WTC11 (cell line): ENCODE results near the gene TRRAP. TPM values are rescaled to one million over a fixed set of nuclear protein-coding genes. Genes with fewer than 3 reads are reported as not detected.

Experiments used
- ATAC-seq: fragments of 200-7000 bp; cut with Tn5 transposase; 2 replicates; pipeline ENCODE4 v1.10.0; 2021; ENCODE audit warnings: mild to moderate bottlenecking, moderate library complexity
- CTCF ChIA-PET: fragments of 300-600 bp; sonication (Branson Sonifier 250); formaldehyde crosslinking; loops from one replicate; lab custom pipeline; 2021; ENCODE audit warnings: antibody characterized with exemption; lab: Charles Lee
- POLR2A ChIA-PET: fragments of 350-600 bp; sonication (Branson Sonifier 250); formaldehyde crosslinking; loops from one replicate; lab custom pipeline; 2021; ENCODE audit warnings: antibody characterized with exemption; lab: Charles Lee
- DNase-seq: peaks from one replicate; pipeline ENCODE4 v3.0.0; 2021; ENCODE audit warnings: low spot score
- H3K27ac Mint-ChIP-seq: 2 replicates; pipeline ENCODE4 v1.8.0; 2021; ENCODE audit warnings: mixed read lengths
- H3K27me3 Mint-ChIP-seq: 2 replicates; pipeline ENCODE4 v1.8.0; 2021; ENCODE audit warnings: low read depth, mild to moderate bottlenecking, moderate library complexity, mixed read lengths
- H3K36me3 Mint-ChIP-seq: 2 replicates; pipeline ENCODE4 v1.8.0; 2021; ENCODE audit warnings: mixed read lengths
- H3K4me1 Mint-ChIP-seq: 2 replicates; pipeline ENCODE4 v1.8.0; 2022; ENCODE audit warnings: mixed read lengths
- H3K4me3 Mint-ChIP-seq: 2 replicates; pipeline ENCODE4 v1.8.0; 2021; ENCODE audit warnings: mild to moderate bottlenecking, moderate library complexity, mixed read lengths
- H3K9me3 Mint-ChIP-seq: 2 replicates; pipeline ENCODE4 v1.8.0; 2021; ENCODE audit warnings: mixed read lengths
- AR ChIP-seq: fragments of 250-450 bp; sonication (Bioruptor Pico); IDR thresholded peaks from 2 replicates; pipeline ENCODE4 v1.9.0; 2021; ENCODE audit warnings: mild to moderate bottlenecking
- ATF2 ChIP-seq: sonication (generic); formaldehyde crosslinking; IDR thresholded peaks from 2 replicates; pipeline ENCODE4 v1.8.1; 2022; ENCODE audit warnings: low read depth, missing genetic modification reagents, borderline replicate concordance
- EMX1 ChIP-seq: fragments of 250-450 bp; sonication (Bioruptor Pico); IDR thresholded peaks from 2 replicates; pipeline ENCODE4 v1.8.0; 2021; ENCODE audit warnings: mild to moderate bottlenecking
- MAX ChIP-seq: sonication (generic); formaldehyde crosslinking; IDR thresholded peaks from 2 replicates; pipeline ENCODE4 v1.8.0; 2022; ENCODE audit warnings: mild to moderate bottlenecking, missing genetic modification reagents
- NR3C1 ChIP-seq: sonication (generic); formaldehyde crosslinking; conservative IDR thresholded peaks from 2 replicates; pipeline ENCODE4 v1.8.1; 2023; ENCODE audit warnings: low read depth, mild to moderate bottlenecking, missing genetic modification reagents
- PREB ChIP-seq: sonication (generic); formaldehyde crosslinking; IDR thresholded peaks from 2 replicates; pipeline ENCODE4 v1.8.1; 2022; ENCODE audit warnings: mild to moderate bottlenecking, missing genetic modification reagents, moderate library complexity, borderline replicate concordance
- SMAD3 ChIP-seq: sonication (generic); formaldehyde crosslinking; IDR thresholded peaks from 2 replicates; pipeline ENCODE4 v1.8.0; 2022; ENCODE audit warnings: missing genetic modification reagents, mild to moderate bottlenecking, borderline replicate concordance
- SOX15 ChIP-seq: fragments of 250-450 bp; sonication (Bioruptor Pico); IDR thresholded peaks from 2 replicates; pipeline ENCODE4 v1.9.0; 2021; ENCODE audit warnings: mild to moderate bottlenecking
- SP1 ChIP-seq: sonication (generic); formaldehyde crosslinking; conservative IDR thresholded peaks from 2 replicates; pipeline ENCODE4 v1.8.1; 2022; ENCODE audit warnings: missing genetic modification reagents
- TEAD1 ChIP-seq: sonication (generic); formaldehyde crosslinking; IDR thresholded peaks from 2 replicates; pipeline ENCODE4 v1.8.0; 2022; ENCODE audit warnings: mild to moderate bottlenecking, missing genetic modification reagents
- ZNF121 ChIP-seq: sonication (generic); formaldehyde crosslinking; IDR thresholded peaks from 2 replicates; pipeline ENCODE4 v1.8.0; 2023; ENCODE audit warnings: missing genetic modification reagents
- ZNF423 ChIP-seq: fragments of 250-450 bp; sonication (Bioruptor Pico); IDR thresholded peaks from 2 replicates; pipeline ENCODE4 v2.1.2; 2022; ENCODE audit warnings: mild to moderate bottlenecking, moderate library complexity
- total RNA-seq: library from RNA; stranded (reverse); gene quantifications from 3 replicates; pipeline ENCODE4 v1.2.3, GENCODE V29; 2021
- TF ChIP-seq, protein P1 (sequence below): fragments of 250-450 bp; sonication (Bioruptor Pico); IDR thresholded peaks from 2 replicates; pipeline ENCODE4 v1.9.0; 2021; ENCODE audit warnings: moderate library complexity, mild to moderate bottlenecking, inconsistent platforms, borderline replicate concordance
- TF ChIP-seq, protein P2 (sequence below): sonication (generic); formaldehyde crosslinking; IDR thresholded peaks from 2 replicates; pipeline ENCODE4 v1.8.1; 2022; ENCODE audit warnings: missing genetic modification reagents, borderline replicate concordance
- TF ChIP-seq, protein P3 (sequence below): sonication (generic); formaldehyde crosslinking; IDR thresholded peaks from 2 replicates; pipeline ENCODE4 v1.8.0; 2022; ENCODE audit warnings: missing genetic modification reagents
- TF ChIP-seq, protein P4 (sequence below): sonication (generic); formaldehyde crosslinking; conservative IDR thresholded peaks from 2 replicates; pipeline ENCODE4 v1.8.1; 2022; ENCODE audit warnings: mild to moderate bottlenecking, missing genetic modification reagents
- TF ChIP-seq, protein P5 (sequence below): fragments of 250-450 bp; sonication (Bioruptor Pico); IDR thresholded peaks from 2 replicates; pipeline ENCODE4 v1.9.0; 2021; ENCODE audit warnings: mild to moderate bottlenecking

Gene TRRAP
- total RNA-seq, 1 experiment from 2014 or later: 46.5 TPM

DNA sequence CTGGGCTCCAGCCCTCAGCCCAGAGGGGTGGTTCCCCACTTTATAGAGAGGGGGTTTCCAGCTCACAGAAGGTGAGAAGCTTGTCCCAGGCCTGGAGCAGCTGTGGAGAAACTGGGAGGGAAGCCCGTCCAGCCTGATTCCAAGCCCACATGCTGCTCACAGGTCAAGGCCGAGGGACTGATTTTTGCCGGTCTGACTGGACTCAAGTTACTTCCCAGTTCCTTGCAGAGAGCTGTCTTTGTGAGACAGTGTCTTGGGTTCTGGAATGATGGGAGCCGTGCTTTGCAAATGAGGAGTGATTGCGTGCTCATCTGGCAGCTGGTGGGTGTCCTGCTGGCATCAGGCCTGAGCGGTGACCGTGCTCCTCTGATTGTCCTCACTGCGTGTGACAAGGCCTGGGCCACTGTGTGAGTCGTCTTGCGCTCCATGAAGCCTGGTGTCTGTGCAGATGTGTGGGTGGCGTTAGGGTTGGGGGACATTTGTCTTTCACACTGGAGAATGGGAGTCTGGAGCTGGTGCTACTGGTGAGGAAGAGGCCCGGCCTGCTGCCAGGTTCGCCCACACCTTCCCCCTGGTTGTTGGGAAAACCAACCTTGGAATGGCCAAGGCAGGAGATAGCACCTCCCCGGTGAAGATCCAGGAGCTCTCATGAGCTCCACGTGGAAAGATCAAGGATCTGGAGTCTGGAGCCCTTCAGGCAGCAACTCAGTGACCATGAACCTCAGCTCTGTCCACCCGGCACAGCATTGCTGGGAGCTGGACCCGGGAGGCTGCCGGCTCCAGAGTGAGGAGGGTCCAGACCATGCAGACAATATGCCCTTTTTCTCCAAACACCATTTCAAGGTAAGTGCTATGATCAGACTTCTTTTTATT lies 136.0 kb downstream of the TRRAP start:
- Mint-ChIP-seq H3K36me3 (peaks cover 64% of the 10 kb centered on the region), H3K27me3 (no peaks in the 10 kb centered on the region), H3K9me3 (no peaks in the 10 kb centered on the region), H3K4me1 (no peaks in the 10 kb centered on the region), H3K4me3 (no peak overlapping the region), H3K27ac (no peak overlapping the region)
- DNase-seq: no peak
- ChIA-PET POLR2A (no interaction called here), CTCF (interaction anchor here (1.9 kb wide), 1 partner anchor 23 kb away, joined by 5 read pairs; no protein-coding TSS in a partner anchor)
- TF ChIP-seq ATF2 (CRISPR knock-in tag) (no peak), ZNF423 (CRISPR knock-in tag) (no peak), ZNF121 (no peak), SP1 (no peak), MAX (CRISPR knock-in tag) (no peak), TEAD1 (CRISPR knock-in tag) (no peak), PREB (CRISPR knock-in tag) (no peak), NR3C1 (CRISPR knock-in tag) (no peak)
- TF ChIP-seq, protein P1, sequence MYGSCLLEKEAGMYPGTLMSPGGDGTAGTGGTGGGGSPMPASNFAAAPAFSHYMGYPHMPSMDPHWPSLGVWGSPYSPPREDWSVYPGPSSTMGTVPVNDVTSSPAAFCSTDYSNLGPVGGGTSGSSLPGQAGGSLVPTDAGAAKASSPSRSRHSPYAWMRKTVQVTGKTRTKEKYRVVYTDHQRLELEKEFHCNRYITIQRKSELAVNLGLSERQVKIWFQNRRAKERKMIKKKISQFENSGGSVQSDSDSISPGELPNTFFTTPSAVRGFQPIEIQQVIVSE (CRISPR knock-in tag): no peak
- TF ChIP-seq, protein P2, sequence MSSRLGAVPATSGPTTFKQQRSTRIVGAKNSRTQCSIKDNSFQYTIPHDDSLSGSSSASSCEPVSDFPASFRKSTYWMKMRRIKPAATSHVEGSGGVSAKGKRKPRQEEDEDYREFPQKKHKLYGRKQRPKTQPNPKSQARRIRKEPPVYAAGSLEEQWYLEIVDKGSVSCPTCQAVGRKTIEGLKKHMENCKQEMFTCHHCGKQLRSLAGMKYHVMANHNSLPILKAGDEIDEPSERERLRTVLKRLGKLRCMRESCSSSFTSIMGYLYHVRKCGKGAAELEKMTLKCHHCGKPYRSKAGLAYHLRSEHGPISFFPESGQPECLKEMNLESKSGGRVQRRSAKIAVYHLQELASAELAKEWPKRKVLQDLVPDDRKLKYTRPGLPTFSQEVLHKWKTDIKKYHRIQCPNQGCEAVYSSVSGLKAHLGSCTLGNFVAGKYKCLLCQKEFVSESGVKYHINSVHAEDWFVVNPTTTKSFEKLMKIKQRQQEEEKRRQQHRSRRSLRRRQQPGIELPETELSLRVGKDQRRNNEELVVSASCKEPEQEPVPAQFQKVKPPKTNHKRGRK (CRISPR knock-in tag): no peak
- no peak for ATAC-seq

DNA sequence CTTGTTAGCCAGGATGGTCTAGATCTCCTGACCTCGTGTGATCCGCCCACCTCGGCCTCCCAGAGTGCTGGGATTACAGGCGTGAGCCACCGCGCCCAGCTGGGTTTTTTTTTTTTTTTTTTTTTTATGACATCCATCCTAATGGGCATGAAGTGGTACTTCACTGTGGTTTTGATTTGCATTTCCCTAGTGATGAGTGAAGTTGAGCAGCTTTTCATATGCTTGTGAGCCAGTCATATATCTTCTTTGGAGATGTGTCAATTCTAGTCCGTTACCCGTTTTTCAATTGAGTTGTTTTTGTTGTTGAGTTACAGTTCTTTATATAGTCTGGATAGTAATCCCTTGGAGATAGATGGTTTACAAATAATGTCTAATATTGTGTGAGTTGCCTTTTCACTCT lies 137.9 kb downstream of the TRRAP start:
- POLR2A ChIA-PET: interaction anchor here (0.6 kb wide), 1 partner anchor 358 kb away, joined by 3 read pairs; no protein-coding TSS in a partner anchor
- CTCF ChIA-PET: no interaction called here
- Mint-ChIP-seq H3K27ac (no peak overlapping the region), H3K27me3 (no peaks in the 10 kb centered on the region), H3K4me3 (no peak overlapping the region), H3K36me3 (peaks cover 64% of the 10 kb centered on the region), H3K9me3 (no peaks in the 10 kb centered on the region), H3K4me1 (peaks cover 7% of the 10 kb centered on the region)
- ATAC-seq (no peak), DNase-seq (no peak)
- TF ChIP-seq EMX1 (no peak), AR (CRISPR knock-in tag) (no peak), SOX15 (no peak), SMAD3 (CRISPR knock-in tag) (no peak)
- TF ChIP-seq, protein P3, sequence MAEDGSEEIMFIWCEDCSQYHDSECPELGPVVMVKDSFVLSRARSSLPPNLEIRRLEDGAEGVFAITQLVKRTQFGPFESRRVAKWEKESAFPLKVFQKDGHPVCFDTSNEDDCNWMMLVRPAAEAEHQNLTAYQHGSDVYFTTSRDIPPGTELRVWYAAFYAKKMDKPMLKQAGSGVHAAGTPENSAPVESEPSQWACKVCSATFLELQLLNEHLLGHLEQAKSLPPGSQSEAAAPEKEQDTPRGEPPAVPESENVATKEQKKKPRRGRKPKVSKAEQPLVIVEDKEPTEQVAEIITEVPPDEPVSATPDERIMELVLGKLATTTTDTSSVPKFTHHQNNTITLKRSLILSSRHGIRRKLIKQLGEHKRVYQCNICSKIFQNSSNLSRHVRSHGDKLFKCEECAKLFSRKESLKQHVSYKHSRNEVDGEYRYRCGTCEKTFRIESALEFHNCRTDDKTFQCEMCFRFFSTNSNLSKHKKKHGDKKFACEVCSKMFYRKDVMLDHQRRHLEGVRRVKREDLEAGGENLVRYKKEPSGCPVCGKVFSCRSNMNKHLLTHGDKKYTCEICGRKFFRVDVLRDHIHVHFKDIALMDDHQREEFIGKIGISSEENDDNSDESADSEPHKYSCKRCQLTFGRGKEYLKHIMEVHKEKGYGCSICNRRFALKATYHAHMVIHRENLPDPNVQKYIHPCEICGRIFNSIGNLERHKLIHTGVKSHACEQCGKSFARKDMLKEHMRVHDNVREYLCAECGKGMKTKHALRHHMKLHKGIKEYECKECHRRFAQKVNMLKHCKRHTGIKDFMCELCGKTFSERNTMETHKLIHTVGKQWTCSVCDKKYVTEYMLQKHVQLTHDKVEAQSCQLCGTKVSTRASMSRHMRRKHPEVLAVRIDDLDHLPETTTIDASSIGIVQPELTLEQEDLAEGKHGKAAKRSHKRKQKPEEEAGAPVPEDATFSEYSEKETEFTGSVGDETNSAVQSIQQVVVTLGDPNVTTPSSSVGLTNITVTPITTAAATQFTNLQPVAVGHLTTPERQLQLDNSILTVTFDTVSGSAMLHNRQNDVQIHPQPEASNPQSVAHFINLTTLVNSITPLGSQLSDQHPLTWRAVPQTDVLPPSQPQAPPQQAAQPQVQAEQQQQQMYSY (CRISPR knock-in tag): no peak
- TF ChIP-seq, protein P4, sequence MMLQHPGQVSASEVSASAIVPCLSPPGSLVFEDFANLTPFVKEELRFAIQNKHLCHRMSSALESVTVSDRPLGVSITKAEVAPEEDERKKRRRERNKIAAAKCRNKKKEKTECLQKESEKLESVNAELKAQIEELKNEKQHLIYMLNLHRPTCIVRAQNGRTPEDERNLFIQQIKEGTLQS (CRISPR knock-in tag): no peak
- TF ChIP-seq, protein P5, sequence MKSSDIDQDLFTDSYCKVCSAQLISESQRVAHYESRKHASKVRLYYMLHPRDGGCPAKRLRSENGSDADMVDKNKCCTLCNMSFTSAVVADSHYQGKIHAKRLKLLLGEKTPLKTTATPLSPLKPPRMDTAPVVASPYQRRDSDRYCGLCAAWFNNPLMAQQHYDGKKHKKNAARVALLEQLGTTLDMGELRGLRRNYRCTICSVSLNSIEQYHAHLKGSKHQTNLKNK: no peak
